NCI-H1436 treated with DMSO at 0.1 percent for 48 hours (cell line): ENCODE results near the gene PSG4.
"Not testable (repeated sequence)": the region's sequence is repeated elsewhere in the genome, so short reads cannot be mapped to it uniquely, and the experiment has no call there.

Source experiments
- DNase-seq: peaks from one replicate; lab custom pipeline; 2025; lab: John Stamatoyannopoulos, UW

PSG4 gene

DNA sequence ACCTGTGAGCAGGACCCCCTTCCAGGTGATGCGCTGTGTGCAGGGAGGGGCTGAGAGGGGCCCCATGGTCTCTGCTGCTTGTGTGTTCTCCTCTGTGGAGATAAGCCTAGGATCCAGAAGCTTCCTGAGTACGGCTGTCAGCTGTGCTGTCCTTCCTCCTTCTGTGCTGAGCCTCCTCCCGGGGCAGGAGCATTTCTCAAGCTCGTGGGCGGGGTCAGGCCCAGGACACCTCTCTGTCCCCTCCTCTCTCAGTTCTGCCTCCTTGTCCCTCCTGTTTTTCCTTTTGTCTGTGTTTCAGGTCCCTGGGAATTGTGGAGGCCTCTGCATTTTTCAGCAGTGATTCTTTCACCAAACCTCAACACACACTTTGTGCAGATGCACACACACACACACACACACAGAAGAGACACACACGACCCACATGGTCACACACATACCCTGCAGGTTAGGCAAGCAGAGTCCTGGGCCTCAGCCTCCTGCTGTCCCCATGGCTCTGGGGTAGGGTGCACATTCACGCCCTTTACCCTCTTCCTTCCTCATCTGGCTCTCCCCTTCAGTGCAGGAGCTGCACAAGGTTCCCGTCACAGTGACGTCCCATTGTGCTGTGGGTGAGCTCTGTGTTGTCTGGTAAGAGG is at the start of gene PSG4:
Gene PSG4, minus strand, starts transcription at position 168 of the 635 bp plus-strand sequence. Its CDS starts 102 bp downstream, at position 66.
- not testable (repeated sequence) for DNase-seq

DNA sequence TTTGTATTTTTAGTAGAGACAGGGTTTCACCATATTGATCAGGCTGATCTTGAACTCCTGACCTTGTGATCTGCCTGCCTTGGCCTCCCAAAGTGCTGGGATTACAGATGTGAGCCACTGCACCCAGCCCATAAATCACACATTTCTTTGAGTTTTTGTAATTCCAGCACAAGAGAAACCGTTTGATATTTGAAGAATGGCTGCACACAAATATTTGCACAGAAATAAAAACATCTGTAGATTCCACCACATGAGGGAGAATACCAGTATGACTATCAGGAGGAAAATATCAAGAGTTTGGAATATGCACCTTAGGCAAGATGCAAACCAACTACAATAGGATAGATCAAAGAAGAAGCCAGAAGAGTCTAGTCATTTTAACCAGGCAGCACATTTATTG is 46.0 kb upstream of the PSG4 start:
- not testable (repeated sequence) for DNase-seq

DNA sequence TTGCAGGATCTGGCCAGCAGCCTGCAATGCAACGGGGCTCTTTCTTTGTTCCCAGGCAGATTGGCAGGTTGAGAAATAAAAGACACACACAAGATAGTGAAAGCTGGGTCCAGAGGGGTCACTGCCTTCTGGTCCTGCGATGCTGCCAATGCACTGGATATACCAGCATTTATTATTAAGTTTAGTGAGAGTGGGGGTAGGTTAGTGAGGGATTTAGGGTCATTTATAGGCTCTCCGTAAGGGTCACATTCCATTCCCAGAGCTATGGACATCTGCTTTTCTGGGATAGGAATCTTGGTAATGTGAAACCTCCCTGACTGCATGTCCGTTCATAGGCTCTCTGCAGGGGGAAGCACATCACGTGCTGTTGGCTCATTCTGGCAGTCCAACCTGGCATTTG is 44.9 kb upstream of the PSG4 start:
- DNase-seq, result not testable (repeated sequence)

DNA sequence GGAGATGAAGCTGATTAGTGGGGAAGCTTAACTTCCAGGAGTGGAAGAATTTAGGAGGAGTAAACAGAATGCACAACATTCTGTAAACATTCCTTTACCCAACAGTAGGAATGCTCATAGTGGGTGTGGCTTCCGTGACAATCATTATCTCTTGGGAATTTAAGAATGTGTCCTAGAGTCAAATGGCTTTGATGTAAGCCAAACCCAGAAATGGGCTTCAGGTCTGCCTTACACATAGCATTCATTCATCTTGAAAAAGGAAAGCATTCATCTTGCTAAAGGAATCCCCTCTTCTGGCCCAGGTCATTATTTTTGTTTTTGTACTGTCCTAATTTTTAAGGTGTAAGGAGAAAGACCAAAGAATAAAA is 43.2 kb upstream of the PSG4 start:
- DNase-seq, result not testable (repeated sequence)

DNA sequence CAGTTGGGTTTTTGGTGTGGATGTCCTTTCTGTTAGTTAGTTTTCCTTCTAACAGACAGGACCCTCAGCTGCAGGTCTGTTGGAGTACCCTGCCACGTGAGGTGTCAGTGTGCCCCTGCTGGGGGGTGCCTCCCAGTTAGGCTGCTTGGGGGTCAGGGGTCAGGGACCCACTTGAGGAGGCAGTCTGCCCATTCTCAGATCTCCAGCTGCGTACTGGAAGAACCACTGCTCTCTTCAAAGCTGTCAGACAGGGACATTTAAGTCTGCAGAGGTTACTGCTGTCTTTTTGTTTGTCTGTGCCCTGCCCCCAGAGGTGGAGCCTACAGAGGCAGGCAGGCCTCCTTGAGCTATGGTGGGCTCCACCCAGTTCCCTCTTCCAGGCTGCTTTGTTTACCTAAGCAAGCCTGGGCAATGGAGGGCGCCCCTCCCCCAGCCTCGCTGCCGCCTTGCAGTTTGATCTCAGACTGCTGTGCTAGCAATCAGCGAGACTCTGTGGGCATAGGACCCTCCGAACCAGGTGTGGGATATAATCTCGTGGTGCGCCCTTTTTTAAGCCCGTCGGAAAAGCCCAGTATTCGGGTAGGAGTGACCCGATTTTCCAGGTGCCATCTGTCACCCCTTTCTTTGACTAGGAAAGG is 41.9 kb upstream of the PSG4 start:
- not testable (repeated sequence) for DNase-seq

DNA sequence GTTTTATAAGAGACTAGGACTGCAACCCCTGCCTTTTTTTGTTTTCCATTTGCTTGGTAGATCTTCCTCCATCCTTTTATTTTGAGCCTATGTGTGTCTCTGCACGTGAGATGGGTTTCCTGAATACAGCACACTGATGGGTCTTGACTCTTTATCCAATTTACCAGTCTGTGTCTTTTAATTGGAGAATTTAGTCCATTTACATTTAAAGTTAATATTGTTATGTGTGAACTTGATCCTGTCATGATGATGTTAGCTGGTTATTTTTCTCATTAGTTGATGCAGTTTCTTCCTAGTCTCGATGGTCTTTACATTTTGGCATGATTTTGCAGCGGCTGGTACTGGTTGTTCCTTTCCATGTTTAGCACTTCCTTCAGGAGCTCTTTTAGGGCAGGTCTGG is 40.4 kb upstream of the PSG4 start:
- DNase-seq, result not testable (repeated sequence)

DNA sequence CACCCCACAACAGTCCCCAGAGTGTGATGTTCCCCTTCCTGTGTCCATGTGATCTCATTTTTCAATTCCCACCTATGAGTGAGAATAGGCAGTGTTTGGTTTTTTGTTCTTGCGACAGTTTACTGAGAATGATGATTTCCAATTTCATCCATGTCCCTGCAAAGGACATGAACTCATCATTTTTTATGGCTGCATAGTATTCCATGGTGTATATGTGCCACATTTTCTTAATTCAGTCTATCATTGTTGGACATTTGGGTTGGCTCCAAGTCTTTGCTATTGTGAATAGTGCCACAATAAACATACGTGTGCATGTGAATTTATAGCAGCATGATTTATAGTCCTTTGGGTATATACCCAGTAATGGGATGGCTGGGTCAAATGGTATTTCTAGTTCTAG is 36.8 kb upstream of the PSG4 start:
- not testable (repeated sequence) for DNase-seq

DNA sequence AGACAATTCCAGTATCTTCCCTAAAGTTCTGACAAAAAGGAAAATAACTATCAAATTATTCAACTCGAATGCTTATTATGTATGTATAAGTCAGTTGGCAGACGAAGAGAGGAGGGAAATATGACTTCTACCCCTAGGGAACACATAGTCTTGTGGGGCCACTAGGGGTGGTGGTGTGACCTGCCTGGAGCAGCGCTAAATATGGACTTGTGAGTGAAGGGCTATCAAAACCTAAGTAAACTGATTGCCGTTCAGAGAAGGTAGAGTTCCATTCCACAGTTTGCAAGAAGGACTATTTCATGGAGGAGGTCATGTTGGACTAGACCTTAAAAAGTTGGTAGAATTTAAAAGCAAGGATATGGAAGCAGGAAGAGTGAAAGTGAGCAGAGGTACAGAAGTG is 32.8 kb upstream of the PSG4 start:
- not testable (repeated sequence) for DNase-seq

DNA sequence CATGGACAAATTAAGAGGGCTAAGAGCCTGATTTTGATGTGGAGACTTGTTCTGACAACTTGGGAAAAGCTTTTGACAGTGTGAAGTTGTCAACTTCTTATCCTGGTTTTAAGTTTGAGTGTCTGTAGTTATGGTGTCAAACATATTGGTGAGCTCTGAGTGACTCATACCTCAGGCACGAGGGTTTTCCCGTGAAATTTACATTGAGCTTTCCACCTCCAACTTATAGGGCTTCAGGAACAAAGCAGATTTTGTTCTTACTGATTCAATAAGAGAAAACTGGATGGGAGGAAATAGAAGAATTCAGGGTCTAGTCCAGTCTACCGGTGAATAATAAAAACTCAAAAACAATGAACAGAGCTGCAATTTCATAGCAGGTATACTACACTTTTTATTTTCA is 30.2 kb upstream of the PSG4 start:
- not testable (repeated sequence) for DNase-seq

DNA sequence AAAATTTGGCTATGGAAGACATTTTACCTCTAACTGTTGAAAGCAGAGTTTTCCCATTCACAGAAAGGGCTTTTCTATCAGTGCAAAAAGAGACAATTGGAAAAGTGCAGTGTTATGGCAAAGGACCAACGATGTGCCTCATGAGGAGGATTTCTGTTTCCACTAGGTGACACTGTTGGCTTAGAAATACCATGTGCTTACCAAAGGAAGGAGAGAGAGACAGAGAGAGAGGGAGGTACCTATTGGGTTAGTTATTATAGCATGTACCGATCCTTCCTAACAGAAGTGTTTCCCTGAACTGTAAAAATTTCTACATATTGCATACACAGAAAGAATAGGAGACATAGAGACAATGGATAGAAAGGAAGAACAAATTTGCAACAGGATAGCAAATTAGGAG is 23.9 kb upstream of the PSG4 start:
- DNase-seq, result no peak

DNA sequence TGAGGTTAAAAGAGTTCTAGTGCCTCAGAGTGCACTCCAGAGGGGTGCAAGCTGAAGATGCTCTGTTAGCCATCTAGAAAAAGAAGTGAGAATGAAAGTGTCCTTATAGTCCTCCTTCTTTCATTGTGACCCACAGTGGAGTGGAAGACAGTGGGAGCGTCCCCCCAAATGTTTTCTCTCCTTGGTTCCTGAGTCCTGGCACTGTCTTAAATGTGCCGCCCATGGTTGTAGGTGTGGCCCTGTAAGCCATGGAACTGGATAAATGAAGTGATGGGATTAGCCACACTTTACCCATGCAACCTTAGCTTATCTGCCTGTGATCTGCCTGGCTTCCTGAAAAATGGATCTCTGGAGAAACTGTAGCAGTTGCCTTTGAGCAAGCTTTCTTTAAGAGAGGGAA is 23.3 kb upstream of the PSG4 start:
- DNase-seq, result not testable (repeated sequence)

DNA sequence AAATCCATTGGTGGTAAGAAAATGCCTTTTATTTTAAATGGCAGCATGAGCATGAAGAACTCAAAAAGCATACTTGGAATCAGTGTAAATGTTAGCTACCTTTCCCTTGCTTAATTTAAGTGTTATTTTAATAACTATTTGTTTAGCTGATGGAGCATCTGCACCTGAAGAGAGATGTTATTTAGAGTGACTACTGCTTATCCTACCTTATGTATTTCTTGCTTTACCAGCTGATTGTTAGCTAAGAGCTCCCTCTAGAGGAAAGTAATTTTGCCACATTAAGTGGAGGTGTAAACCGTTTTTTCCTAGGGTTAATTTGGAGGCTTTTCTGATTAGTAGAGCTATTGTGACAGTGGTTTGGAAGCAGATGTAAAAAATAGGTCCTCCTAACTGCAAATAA is 21.5 kb upstream of the PSG4 start:
- not testable (repeated sequence) for DNase-seq

DNA sequence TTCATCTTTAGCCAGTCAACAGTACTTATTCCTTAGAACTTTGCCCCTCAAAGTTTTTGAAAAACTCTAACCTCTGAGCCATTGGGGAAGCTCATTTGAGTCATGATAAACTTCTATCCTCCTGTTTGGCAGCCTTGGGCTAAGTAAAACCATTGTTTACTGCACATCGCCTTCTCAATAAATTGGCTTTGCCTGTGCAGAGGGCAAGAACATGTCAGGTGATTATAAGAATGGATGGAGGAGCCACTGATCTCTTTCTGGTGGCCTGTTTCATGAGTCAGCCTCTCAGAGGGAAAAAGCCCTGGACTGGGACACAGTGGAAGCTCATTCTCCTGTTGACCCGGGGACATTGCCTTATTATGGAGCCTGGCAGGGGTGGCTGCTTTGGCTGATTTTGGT is 19.4 kb upstream of the PSG4 start:
- DNase-seq, result no peak

DNA sequence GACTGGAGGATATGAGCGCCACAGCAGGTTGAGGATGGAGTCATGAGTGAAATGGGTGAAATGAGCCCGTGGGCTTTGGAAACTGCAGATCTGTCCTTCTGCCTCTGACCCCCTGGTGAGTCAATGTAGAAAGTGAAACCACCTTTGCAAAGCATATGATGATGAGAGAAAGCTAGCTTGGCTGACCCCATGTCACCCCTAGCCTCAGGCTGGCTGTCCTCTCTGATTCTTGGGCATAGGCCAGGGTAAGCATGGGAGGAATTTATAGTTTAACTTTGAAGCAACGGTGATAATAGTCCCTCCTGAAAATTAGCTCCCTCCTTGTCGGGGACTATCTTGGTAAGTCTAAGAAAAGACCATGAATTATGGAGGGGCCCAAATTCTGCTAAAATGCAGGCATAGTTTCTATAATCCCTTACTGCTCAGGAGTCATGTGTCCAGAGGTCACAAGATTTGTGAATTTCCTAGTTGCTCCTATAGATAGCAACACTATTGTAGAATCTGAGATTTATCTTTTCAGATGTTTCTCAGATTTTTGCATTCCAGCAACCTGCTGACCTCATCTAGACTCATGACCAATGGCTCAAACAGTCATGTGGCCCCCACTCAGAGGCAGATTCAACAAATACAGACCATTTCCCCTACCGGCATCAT is 18.9 kb upstream of the PSG4 start:
- not testable (repeated sequence) for DNase-seq

DNA sequence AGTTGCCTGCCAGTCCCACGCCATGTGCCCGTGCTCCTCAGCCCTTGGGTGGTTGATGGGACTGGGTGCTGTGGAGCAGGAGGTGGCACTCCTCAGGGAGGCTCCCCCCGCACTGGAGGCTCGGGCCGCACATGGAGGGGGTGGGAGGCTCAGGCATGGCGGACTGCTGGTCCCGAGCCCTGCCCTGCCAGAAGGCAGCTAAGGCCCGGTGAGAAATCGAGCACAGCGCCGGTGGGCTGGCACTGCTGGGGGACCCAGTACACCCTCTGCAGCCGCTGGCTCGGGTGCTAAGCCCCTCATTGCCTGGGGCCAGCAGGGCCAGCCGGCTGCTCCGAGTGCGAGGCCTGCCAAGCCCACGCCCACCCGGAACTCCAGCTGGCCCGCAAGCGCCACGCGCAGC is 16.5 kb upstream of the PSG4 start:
- not testable (repeated sequence) for DNase-seq

DNA sequence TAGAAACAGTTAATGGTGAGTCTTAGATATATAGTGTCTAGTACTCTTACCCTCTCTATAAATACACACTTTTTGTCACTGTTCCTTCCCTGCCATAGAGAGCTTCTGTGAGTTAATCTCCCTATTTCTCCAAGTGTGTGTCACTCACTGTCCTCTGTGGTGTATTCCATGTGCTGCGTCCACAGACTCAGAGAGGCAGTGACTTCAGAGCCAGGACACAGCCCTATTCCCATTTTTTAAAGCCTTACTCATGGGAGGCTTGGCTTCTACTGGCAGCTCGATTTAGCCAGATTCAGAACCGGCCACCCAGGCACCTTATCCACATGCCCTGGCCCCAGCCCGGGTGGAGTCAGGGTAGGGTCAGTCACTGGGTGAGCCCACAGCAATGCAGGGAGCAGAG is 13.7 kb upstream of the PSG4 start:
- DNase-seq, result not testable (repeated sequence)

DNA sequence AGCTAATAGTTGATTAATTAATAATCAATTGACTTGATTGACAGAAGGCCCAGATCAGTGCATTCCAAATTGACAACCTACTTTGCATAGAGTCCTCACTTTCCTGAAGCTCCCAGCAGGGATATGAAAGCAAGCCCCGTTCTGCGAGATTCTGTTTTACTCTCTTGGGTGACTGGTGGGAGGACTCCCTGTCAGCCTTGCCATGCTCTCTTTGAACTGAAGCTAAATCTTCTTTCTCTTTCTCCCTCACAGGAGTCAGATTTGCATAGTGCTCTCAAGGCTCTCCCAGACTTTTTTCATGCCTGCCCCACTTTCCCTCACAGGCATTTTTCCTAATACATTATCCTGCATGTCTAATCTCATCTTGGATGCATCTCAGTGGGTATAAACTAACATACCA is 10.4 kb upstream of the PSG4 start:
- DNase-seq, result not testable (repeated sequence)

DNA sequence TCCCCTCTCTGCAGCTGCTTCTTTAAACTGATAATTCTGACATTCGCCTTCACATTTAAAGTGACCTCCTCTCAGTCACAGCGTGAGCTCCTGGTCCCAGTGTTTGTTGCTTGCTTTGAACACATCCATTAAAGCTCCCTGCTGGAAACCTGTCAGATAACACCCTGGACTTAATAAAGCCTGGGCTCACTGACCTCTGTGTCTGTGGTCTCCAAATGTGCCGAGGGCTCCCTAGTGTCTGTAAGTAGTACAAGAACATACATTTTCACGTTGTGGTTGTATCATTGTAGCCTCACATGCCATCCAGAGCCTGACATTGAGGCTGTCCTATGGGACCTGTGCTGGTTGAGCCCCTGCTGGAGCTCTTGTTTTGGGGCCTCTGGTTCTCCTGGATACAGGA is 2.6 kb upstream of the PSG4 start:
- DNase-seq, result no peak

DNA sequence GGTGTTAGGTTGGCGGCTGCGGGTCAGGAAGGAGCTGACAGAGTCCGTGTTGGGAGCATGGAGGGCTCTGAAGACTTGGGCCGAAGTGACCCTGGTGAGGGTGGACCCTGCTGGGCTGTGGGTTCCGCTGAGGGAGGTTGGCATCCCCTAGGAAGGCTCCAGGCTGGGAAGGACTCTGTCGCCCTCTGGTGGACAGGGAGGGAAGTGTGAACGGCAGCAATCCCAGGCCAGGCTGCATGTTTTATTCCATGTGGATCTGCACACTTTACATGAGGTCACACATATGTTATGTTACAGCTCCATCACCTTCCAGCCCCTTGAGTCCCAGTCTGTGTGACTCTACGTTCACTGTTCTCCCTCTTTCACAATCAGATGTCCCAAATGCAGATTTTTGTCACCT is 1.7 kb upstream of the PSG4 start:
- not testable (repeated sequence) for DNase-seq

DNA sequence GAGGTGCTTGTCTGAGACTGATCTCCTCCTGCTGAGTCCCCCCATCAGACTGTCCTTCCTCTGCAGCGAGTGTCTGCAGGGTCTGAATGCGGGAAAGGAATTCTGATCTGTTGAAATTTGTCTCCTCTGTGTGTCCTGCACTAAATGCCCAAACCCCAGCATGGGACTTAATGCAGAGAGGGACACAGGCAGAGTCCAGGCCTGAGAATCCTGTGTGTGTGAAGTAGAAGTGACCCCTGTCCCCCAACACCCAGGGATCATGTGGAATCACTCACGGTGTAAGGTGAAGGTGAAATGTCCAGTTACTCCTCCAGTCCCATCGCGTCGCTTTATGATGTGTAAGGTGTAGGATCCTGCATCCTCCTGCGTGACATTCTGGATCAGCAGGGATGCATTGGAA is 1.8 kb downstream of the PSG4 start:
- DNase-seq, result not testable (repeated sequence)

DNA sequence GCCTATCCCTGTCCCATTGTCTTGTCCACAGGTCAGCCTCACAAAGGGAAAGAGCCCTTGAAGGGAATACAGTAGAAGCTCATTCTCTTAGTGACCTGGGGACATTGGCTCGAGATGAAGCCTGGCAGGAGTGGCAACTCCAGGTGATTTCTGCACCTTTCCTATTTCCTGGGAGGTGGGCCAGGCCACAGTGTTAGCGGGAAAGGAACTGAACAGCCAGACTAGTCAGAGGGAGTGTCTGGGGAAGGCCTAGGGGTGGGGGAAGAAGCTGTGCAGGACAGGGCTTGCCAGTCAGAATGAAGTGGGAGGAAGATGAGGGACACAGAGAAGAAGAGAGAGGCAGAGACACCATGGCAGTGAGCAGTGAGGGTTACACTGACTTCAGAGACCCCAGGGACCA is 3.5 kb downstream of the PSG4 start:
- DNase-seq, result not testable (repeated sequence)

DNA sequence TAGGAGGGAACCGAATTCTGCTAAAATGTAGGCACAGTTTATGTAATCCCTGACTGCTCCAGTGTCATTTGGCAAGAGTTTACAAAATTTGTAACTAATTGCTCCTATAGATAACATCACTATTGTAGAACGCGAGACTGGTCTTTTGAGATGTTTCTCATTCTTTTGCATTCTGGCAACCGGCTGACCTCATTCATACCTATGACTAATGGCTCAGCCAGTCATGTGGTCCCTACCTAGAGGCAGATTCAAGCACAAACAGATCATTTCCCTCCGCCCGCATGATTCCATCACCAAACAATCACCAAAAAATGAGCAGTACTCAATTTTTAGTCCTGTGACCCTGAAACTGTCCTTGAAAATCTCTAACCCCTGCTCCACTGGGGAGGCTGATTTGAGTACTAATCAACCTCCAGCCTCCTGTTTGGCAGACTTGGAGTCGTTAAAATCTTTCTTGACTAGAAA is 4.1 kb downstream of the PSG4 start:
- not testable (repeated sequence) for DNase-seq
